TTC549 (cell line): Measurements from ENCODE around the gene MGST3.
"Not testable (repeated sequence)": the region's sequence is repeated elsewhere in the genome, so short reads cannot be mapped to it uniquely, and the experiment has no call there.

ENCODE experiments used
- FAIRE-seq: peaks from 2 replicates; lab custom pipeline; 2012; peaks lifted over from hg19 to GRCh38; lab: Jason Lieb, UNC

Gene MGST3

DNA sequence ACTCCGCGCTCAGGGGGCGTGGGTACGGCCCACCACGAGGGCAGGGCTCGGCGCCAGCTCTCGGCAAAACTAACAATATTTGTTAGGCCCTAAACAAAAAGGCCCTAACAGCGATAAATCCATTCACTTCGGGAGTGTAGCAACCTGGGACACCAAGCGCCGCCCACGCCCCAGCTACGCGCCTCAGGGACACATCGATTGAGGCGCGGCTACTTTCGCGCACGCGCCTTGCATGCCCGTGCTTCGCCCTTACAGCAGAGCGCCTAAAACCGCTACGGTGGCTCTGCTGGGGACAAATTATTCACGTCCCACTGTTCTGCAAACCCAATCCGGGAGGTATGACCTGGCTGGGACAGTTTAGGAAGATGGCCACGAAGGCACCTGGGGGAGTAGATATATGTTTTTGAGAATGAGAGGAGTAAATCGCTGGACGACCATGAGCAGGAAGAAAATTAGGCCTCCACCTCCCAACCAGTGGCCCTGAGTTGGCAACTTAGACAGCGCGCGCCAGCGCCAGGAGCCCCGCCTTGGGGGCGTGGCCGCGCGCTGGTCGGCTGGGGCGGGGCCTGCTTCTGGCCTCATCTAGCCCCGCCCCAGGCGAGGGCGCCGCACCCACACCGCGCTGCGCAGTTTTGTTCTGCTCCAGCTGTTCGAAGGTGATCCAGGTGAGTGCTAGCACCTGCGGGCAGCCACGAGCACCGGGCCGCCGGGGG, at the start of gene MGST3:
MGST3 (plus strand) TSS at position 606 of the 713 bp plus-strand sequence. CDS start 18,614 bp downstream, outside the sequence.
- FAIRE-seq: peak; percentile 87

- no peak for FAIRE-seq
These were observed 49.1 kb upstream of the MGST3 start for GRCh38 chr1:165581926-165582325.

GRCh38 chr1:165586398-165586797, 44.6 kb upstream of the MGST3 start:
- no peak for FAIRE-seq

- not testable (repeated sequence) for FAIRE-seq
These were observed 39.6 kb upstream of the MGST3 start for GRCh38 chr1:165591391-165591790.

DNA sequence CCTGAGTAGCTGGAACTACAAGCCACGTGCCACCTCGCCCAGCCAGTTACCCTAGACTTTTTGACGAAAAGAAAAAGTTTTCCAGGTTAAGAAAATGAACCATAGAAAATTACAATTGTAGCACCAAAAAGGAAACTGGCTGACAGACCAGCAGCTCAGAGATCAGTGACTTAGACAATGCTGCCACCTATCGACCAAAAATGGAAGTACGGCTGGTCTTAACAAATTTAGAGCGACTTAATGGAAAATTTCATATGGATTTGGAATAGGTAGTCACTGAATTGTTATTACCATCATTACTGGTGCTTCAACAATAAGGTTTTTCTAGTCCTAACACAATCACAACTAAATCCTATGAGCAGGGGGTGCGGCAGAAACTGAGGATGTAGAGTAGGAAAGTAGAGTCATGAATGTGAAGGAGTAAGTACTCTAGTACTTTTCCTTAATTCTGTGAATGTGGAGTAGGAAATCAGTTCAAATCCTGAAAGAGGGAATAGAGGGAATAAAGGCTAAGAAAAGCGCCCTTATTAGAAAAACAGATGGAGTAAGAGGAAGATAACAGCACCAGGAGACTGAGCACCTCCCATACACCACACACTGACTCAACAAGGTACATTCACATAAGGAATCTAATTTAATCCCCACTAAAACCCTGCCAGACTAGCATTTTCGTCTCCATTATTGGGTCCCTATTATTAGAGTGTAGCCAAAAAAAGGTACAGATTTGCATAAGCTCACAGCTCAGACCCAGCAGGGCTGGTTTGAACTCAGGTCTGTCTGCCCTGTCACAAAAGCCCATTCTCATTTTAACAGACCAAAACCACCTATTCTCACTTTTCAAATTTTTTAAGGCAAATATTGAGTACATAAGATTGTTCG, 37.9 kb upstream of the MGST3 start:
- FAIRE-seq: peak; percentile 99

DNA sequence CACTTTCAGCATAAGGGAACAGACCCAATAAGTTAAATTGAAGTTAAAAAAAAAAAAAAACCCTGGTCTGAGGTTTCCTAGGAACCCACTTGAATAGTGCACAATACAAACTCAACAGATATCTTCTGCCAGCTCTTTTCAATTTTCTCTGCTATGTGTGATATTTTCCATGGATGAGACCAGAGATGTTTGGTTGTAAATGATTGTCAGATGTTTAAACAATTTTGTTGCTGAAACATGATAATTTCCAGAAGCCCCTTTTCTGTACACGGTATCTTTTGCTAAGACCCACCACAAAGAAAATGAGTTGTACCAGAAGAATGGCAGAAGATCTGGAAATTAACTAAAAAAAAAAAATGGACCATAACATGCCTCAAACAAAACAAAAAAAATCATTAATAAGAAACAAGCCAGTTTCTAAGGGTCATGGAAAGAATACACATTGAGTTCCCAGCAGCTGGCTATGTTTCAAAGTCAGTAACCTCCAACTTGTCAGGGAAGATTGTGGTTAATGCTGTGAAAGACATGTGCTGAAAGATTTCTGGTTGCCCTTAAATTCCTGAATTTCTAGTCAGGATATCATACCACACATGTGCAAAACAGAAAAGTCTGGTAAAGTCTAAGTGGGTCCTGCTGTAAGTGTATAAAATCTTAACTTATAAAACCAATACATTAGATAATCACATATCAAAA, 35.6 kb upstream of the MGST3 start:
- peak; percentile 57 for FAIRE-seq

GRCh38 chr1:165597883-165598675, 33.0 kb upstream of the MGST3 start:
- peak; percentile 97 for FAIRE-seq

DNA sequence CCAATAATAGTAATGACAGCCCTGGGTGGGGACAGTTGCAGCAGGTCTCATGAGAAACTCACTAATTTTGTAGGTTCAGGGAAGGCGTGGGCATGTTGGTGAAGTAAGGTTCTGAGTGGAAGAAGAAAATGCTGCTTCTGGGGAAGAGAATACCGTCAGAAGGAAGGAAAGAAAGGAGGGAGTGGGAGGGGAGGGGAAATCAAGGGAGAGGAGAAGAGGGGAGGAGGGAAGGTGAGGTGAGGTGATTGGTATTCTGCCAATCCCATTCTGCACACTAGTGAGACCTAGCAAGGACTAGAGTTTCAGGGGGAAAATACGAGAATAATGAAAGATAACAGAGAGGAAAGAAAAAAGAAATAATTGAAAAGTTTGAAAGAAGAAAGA, 32.4 kb upstream of the MGST3 start:
- no peak for FAIRE-seq

DNA sequence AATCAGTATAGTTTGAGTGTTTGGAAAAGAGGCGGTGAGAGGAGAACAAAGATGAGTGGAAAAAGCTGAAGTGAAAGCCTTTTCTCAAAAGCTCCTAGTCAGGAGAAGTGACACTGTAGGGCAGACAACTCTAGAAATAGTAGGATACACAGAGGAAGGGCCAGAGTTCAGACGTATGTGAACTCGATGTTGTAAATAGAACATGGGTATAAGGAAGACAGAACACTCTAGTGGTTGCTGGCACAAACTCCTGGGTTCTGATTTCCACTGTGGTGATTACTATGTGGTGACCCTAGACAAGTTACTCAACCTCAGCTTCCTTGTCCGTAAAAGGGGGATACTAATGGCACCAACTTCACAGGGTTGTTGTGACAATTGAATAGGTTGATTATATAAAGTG, 30.2 kb upstream of the MGST3 start:
- FAIRE-seq: no peak

- FAIRE-seq: no peak
These were observed 27.2 kb upstream of the MGST3 start for GRCh38 chr1:165603810-165604209.

GRCh38 chr1:165605246-165605645, 25.8 kb upstream of the MGST3 start:
- no peak for FAIRE-seq

DNA sequence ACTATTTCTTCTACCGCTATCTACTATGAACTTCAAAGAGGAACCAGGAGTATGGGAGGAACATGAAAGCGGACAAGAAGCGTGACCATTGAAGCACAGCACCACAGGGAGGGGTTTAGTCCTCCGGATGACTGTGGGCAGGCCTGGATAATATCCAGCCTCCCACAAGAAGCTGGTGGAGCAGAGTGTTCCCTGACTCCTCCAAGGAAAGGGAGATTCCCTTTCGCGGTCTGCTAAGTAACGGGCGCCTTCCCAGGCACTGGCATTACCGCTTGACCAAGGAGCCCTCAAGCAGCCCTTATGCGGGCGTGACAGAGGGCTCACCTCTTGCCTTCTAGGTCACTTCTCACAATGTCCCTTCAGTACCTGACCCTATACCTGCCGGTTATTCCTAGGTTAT, 24.4 kb upstream of the MGST3 start:
- FAIRE-seq: not testable (repeated sequence)

- FAIRE-seq: no peak
These were observed 20.2 kb upstream of the MGST3 start for GRCh38 chr1:165610866-165611265.

- FAIRE-seq: no peak
These were observed 19.0 kb upstream of the MGST3 start for GRCh38 chr1:165612062-165612461.

DNA sequence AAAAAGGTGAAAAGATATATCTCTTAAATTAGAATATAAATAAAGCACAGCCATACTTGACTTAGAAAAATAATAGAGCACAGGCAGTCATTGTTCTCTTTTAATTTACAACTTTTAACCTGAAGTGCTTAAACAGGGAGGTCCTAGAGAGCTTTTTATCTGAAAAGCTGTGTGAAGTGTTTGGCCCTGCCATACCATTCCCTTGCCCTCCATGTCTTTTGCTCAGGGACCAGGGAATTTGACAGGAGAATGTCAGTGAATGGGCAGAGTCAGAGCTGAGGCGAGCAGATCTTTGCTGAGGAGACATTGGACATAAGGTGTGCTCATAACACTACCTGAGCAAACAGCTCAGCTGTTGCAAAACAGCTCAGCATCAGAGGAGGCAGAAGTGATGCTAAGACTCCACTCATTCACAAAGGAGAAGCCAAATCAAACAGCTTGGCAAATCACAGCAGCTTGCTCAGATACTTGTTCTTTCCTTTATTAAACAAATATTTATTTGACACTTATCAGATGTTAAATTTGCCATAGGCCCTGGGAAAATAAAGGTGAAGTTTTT, 14.9 kb upstream of the MGST3 start:
- FAIRE-seq: no peak

DNA sequence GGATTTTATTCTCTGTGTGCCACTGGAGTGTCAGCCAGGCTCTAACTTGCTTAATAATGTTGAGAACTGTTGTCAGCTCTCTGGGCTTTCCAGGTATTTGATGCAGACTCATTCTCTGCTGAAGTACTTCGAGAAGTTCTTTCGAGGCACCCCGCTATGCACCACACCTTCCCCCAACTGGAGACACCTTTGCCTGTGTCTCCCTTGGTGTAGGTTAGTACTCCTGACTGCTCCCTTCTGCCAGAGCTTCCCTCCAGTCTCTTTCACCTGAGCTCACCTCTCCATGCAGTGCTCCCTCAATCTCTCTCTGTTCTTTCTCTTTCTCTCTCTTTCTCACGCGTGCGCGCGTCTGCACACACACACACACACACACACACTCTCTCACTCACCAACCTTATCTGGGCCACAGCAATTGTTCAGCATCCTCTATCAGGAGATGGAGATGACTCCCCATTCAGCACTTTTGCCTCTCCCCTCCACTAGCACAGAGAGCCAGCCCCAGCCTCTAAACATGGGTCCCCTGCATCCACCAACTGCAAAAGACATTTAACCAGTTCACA, 14.0 kb upstream of the MGST3 start:
- FAIRE-seq: no peak

GRCh38 chr1:165619647-165620151, 11.3 kb upstream of the MGST3 start:
- FAIRE-seq: no peak

DNA sequence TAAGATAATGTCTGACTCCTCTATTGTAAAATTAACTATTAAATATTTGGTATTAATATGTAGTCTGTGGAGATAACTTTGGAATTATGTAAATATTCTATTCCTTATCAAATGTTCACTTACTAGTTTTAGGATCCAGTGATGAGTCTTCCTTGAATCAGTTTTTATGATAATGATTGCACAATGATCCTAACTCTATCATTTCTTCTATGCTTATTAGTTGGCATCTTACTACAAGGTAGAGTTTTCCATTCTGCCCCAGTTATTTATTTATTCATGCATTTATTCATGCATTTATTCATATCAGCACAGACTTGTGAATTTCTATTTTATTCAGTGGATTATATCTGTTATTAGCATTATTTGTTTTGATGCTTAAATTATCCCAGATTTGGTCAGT, 7.4 kb upstream of the MGST3 start:
- peak; percentile 61 for FAIRE-seq

DNA sequence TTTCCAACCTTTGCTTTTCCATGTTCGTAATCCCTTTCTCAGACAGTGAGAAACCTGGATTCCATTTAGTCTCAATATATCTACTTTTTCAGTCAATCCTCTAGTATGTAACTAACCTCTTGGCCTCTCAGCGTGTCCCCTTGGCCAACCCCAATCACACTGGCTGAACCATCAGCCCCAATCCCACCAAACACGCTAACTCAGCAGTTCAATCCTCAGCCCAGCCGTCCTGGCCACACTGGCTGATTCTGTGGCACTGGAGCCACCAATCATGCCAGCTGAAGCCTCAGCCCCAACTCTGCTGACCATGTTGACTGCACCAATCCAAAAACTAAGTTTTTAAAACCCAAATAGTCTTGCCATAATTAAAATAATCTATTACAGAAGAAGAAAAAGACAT, 6.6 kb upstream of the MGST3 start:
- FAIRE-seq: no peak

- no peak for FAIRE-seq
These were observed 2.7 kb upstream of the MGST3 start for GRCh38 chr1:165628147-165628822.

GRCh38 chr1:165629151-165629550, 1.9 kb upstream of the MGST3 start:
- FAIRE-seq: no peak
